GM19099 (cell line): ENCODE results near the gene PKNOX1.

Source experiments
- POLR2A ChIP-seq: IDR thresholded peaks from 3 replicates; pipeline ENCODE4 v1.6.1; 2011; ENCODE audit warnings: low read depth; ENCODE audit not compliant: insufficient read length; ENCODE audit errors: extremely low read depth

PKNOX1 gene

GRCh38 chr21:42986125-42986783, 11.9 kb downstream of the PKNOX1 start:
- no peak for TF ChIP-seq POLR2A

- TF ChIP-seq POLR2A: no peak
Observed at GRCh38 chr21:42988236-42988965, 14.0 kb downstream of the PKNOX1 start.

GRCh38 chr21:42989816-42990650, 15.7 kb downstream of the PKNOX1 start:
- TF ChIP-seq POLR2A: no peak

GRCh38 chr21:42991992-42992740, 17.8 kb downstream of the PKNOX1 start:
- TF ChIP-seq POLR2A: no peak

- no peak for TF ChIP-seq POLR2A
Observed at GRCh38 chr21:42993051-42993712, 18.8 kb downstream of the PKNOX1 start.

- no peak for TF ChIP-seq POLR2A
Observed at GRCh38 chr21:42997053-42997452, 22.7 kb downstream of the PKNOX1 start.

- no peak for TF ChIP-seq POLR2A
Observed at GRCh38 chr21:43001316-43001715, 27.0 kb downstream of the PKNOX1 start.

GRCh38 chr21:43004926-43005325, 30.6 kb downstream of the PKNOX1 start:
- no peak for TF ChIP-seq POLR2A

GRCh38 chr21:43005635-43006034, 31.3 kb downstream of the PKNOX1 start:
- TF ChIP-seq POLR2A: no peak

GRCh38 chr21:43006874-43007208, 32.5 kb downstream of the PKNOX1 start:
- no peak for TF ChIP-seq POLR2A

- no peak for TF ChIP-seq POLR2A
Observed at GRCh38 chr21:43012596-43012995, 38.2 kb downstream of the PKNOX1 start.

- no peak for TF ChIP-seq POLR2A
Observed at GRCh38 chr21:43015906-43016540, 41.7 kb downstream of the PKNOX1 start.

- no peak for TF ChIP-seq POLR2A
Observed at GRCh38 chr21:43016728-43017127, 42.4 kb downstream of the PKNOX1 start.

GRCh38 chr21:43018519-43018918, 44.2 kb downstream of the PKNOX1 start:
- TF ChIP-seq POLR2A: no peak
